ENCODE results near the gene SUSD1.

Gene SUSD1

GRCh38 chr9:111997831-111998230, 177.3 kb downstream of the SUSD1 start:
- TF ChIP-seq ZFP3 (CRISPR knock-in tag; IDR thresholded peaks at IDR 0.05) (no peak), ZFP30 (CRISPR knock-in tag; IDR thresholded peaks at IDR 0.05) (no peak), CSRNP3 (CRISPR knock-in tag; IDR thresholded peaks at IDR 0.05) (no peak), GLIS3 (CRISPR knock-in tag; IDR thresholded peaks at IDR 0.05) (no peak)
- no peak for ATAC-seq

- no peak for ATAC-seq
- TF ChIP-seq SNAI2 (CRISPR knock-in tag; IDR thresholded peaks at IDR 0.05) (no peak), ISL1 (CRISPR knock-in tag; IDR thresholded peaks at IDR 0.05) (no peak), CSRNP3 (CRISPR knock-in tag; IDR thresholded peaks at IDR 0.05) (no peak), CSDC2 (CRISPR knock-in tag; IDR thresholded peaks at IDR 0.05) (no peak), BACH2 (CRISPR knock-in tag; IDR thresholded peaks at IDR 0.05; ENCODE audit: borderline replicate concordance) (no peak), ZNF8 (CRISPR knock-in tag; IDR thresholded peaks at IDR 0.05) (no peak), TSHZ2 (CRISPR knock-in tag; IDR thresholded peaks at IDR 0.05) (no peak), TCF4 (CRISPR knock-in tag; IDR thresholded peaks at IDR 0.05; ENCODE audit: borderline replicate concordance) (no peak), ZC3H10 (CRISPR knock-in tag; IDR thresholded peaks at IDR 0.05) (no peak), ESRRG (CRISPR knock-in tag; IDR thresholded peaks at IDR 0.05) (no peak)
Observed at GRCh38 chr9:111994831-111995458, 180.2 kb downstream of the SUSD1 start.

GRCh38 chr9:111993319-111993718, 181.8 kb downstream of the SUSD1 start:
- ATAC-seq = no peak
- no peak for TF ChIP-seq ZNF70 (CRISPR knock-in tag; IDR thresholded peaks at IDR 0.05)
- no peak for TF ChIP-seq PPARA (CRISPR knock-in tag; IDR thresholded peaks at IDR 0.05; ENCODE audit: borderline replicate concordance)
- TF ChIP-seq RARB (CRISPR knock-in tag; IDR thresholded peaks at IDR 0.05) = no peak
- TF ChIP-seq ZFP30 (CRISPR knock-in tag; IDR thresholded peaks at IDR 0.05) = no peak
- TF ChIP-seq POU6F1 (CRISPR knock-in tag; IDR thresholded peaks at IDR 0.05; ENCODE audit: borderline replicate concordance, low read depth) = no peak
- TF ChIP-seq CSRNP3 (CRISPR knock-in tag; IDR thresholded peaks at IDR 0.05) = no peak
- TF ChIP-seq ZNF8 (CRISPR knock-in tag; IDR thresholded peaks at IDR 0.05) = no peak
- no peak for TF ChIP-seq ZFP3 (CRISPR knock-in tag; IDR thresholded peaks at IDR 0.05)
- no peak for TF ChIP-seq ZNF565 (CRISPR knock-in tag; conservative IDR thresholded peaks at IDR 0.05; ENCODE audit: low read depth)
- no peak for TF ChIP-seq ESRRG (CRISPR knock-in tag; IDR thresholded peaks at IDR 0.05)
- no peak for TF ChIP-seq OSR1 (CRISPR knock-in tag; IDR thresholded peaks at IDR 0.05)
- no peak for TF ChIP-seq ARNTL (CRISPR knock-in tag; IDR thresholded peaks at IDR 0.05; ENCODE audit: borderline replicate concordance, low read depth)
- TF ChIP-seq GLIS3 (CRISPR knock-in tag; IDR thresholded peaks at IDR 0.05) = no peak
- no peak for TF ChIP-seq BACH2 (CRISPR knock-in tag; IDR thresholded peaks at IDR 0.05; ENCODE audit: borderline replicate concordance)
- no peak for TF ChIP-seq PATZ1 (CRISPR knock-in tag; IDR thresholded peaks at IDR 0.05; ENCODE audit: borderline replicate concordance)
